ENCODE data around the gene CLN3.
"Not testable (repeated sequence)": the region's sequence is repeated elsewhere in the genome, so short reads cannot be mapped to it uniquely, and the experiment has no call there.

The CLN3 gene

GRCh38 chr16:28491970-28492474, at the start of gene CLN3:
CLN3 (minus strand) TSS chr16:28492074; CDS start chr16:28491759, 315 bp downstream.
- peak; percentile 93 for DNase-seq

- no peak for DNase-seq
Measured at GRCh38 chr16:28540346-28540745, 48.5 kb upstream of the CLN3 start.

- DNase-seq = peak; percentile 97
Measured at GRCh38 chr16:28538733-28539596, 47.1 kb upstream of the CLN3 start, which contains the start of gene NUPR1. NUPR1 (minus strand) TSS chr16:28538974; CDS start chr16:28538907, 67 bp downstream.

- DNase-seq = no peak
Measured at GRCh38 chr16:28537964-28538732, 46.3 kb upstream of the CLN3 start.

GRCh38 chr16:28537076-28537475, 45.2 kb upstream of the CLN3 start:
- DNase-seq = no peak

- DNase-seq = no peak
Measured at GRCh38 chr16:28534542-28535373, 42.9 kb upstream of the CLN3 start.

- no peak for DNase-seq
Measured at GRCh38 chr16:28532940-28533647, 41.2 kb upstream of the CLN3 start.

GRCh38 chr16:28531777-28532744, 40.2 kb upstream of the CLN3 start:
- peak; percentile 46 for DNase-seq

DNA sequence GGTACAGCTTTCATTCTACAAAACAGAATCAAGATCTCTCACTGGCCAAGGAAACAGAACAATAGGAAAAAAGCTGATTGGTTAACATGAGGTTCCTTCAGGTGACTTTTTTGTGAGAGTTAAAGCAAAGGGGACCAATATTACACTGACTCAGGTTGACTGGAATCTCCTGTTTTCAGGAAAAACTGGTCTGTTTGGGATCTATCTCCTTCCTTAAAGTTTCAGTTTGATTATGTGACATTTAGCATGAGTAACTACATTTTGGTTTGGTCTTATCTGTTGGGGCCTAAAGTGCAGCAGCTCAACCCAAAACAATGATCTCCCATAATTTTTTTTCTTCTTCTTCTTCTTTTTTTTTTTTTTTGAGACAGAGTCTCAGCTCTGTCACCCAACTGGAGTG, 37.2 kb upstream of the CLN3 start:
- no peak for DNase-seq

DNA sequence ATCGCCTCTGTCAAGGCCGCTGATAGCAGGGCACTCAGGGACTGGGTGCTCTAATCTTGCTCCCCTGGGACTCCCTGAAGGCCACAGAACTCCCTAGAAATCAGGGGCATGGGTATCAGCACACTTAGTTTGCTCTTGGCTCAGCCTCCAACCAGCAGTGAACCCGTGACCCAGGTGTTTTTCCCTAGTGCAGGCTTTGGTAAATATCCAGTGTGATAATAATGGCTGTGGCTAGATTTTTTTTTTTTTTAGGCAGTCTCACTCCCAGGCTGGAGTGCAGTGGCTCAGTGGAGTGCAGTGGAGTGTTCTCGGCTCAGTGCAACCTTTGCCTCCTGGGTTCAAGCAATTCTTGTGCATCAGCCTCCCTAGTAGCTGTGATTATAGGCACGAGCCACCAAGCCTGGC, 36.6 kb upstream of the CLN3 start:
- no peak for DNase-seq

GRCh38 chr16:28527985-28528384, 36.1 kb upstream of the CLN3 start:
- DNase-seq = no peak

DNA sequence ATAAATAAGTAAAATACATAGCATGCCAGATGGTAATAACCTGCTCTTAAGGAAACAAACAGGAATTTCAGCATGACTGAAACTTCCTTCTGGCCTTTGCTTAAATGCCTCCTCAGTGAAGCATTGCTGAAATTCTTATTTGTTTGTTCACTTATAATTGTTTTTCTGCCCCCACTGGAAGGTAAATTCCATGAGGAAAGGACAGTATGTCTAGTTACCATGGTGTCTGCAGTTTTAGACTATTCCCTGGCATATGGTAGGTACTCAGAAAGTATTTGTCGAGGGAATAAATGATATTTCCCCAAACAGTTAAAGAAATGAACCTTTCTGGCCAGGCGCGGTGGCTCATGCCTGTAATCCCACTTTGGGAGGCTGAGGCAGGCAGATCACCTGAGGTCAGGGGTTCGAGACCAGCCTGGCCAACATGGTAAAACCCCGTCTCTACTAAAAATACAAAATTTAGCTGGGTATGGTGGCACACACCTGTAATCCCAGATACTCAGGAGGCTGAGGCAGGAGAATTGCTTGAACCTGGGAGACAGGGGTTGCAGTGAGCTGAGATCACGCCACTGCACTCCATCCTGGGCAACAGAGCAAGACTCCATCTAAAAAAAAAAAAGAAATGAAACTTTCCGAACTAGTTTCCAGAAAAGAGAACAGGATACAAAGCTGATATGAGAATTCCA, 35.4 kb upstream of the CLN3 start:
- DNase-seq = not testable (repeated sequence)

- no peak for DNase-seq
Measured at GRCh38 chr16:28526201-28527099, 34.6 kb upstream of the CLN3 start.

GRCh38 chr16:28524681-28525171, 32.9 kb upstream of the CLN3 start:
- DNase-seq = no peak

DNA sequence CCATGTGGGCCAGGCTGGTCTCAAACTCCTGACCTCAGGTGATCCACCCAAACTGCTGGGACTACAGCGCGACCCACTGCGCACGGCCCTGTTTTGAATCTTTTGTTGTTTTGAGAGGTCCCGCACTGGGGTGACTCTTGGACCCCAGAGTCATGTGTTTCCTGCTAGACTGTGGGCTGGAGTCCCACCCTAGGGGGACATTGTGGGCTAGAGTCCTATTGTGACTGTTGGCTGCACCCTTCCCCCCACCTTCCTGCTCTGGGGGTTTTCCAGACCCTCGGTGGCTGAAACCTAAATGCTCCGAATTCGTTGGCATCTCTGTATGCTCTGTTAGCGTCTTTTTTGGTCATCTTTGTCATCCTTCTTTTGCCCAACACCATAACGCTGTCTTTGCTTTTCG, 30.9 kb upstream of the CLN3 start:
- DNase-seq = no peak

- no peak for DNase-seq
Measured at GRCh38 chr16:28521436-28521835, 29.6 kb upstream of the CLN3 start.

- DNase-seq = no peak
Measured at GRCh38 chr16:28520672-28521071, 28.8 kb upstream of the CLN3 start.

DNA sequence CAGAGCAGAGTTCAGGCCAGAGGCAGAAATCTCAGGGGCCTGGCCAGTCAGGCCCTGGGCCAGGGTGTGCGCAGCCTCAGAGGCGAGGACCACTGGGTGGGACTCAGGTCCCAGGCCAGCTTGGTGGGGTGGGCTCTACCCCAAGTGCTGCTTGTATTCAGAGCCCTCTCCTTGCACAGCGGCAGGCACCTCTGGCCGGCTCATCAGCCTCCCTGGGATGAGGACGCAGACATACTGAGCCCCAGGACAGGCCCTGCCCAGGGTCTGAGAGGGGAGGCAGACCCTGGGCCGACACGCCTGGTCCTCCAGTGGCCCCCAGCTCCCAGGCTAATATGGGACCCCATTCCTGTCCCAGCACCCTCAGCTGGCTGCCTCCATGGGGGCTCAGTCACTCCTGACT, 22.4 kb upstream of the CLN3 start:
- no peak for DNase-seq

Data from NCI-H226 (cell line).